ENCODE measurements around the gene HCLS1.
"Not testable (repeated sequence)": the region's sequence is repeated elsewhere in the genome, so short reads cannot be mapped to it uniquely, and the experiment has no call there.

HCLS1 gene, protein sequence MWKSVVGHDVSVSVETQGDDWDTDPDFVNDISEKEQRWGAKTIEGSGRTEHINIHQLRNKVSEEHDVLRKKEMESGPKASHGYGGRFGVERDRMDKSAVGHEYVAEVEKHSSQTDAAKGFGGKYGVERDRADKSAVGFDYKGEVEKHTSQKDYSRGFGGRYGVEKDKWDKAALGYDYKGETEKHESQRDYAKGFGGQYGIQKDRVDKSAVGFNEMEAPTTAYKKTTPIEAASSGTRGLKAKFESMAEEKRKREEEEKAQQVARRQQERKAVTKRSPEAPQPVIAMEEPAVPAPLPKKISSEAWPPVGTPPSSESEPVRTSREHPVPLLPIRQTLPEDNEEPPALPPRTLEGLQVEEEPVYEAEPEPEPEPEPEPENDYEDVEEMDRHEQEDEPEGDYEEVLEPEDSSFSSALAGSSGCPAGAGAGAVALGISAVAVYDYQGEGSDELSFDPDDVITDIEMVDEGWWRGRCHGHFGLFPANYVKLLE
- 385 to 435 (median 401) reads per million in 9 experiments for total RNA-seq

DNA sequence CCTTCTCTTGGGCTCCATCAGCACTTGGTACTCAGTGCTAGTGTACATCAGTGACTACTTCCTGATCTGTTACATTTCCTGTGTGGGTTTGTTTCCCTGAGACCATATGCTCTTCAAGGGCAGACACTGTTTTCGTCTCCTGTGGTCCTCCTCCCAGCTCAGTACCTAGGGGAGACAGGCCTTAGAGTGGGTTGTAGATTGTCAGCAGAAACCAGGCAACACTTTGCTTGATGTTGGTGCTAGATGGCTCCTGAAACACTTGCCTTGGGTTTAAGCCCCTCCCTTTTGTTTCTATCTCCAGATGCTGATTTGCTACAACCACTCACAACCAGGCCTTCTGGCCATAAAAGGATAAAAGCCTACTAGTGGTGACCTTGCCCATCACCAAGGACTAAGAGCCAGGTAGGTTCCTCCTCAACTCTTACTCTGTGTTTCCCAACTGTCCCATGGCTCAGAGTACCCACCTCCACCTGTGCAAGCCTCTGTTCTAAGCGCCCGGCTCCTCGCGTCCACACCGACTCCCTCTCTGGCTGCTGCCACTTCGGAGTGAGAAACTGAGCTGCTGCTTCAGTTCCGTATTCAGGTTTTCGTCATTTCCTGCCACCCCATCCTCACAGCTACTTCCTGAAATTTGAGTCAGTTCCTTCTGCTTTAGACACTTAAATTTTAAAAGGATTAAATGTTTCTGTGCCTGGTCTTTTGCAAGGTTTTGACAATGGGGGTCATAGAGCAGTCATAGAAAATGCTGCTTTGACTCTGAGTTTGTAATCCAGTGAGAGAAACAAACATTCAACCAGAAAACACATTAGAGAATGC lies at the start of gene HCLS1:
TSS of gene HCLS1 (minus strand) at position 548 of the 816 bp plus-strand sequence. CDS start 2,556 bp downstream, outside the sequence.
- peaks cover 49 to 56% of the 10 kb centered on the region in 2 donors for H3K4me1 Mint-ChIP-seq (ENCODE audit: low read depth in 2 of 2)
- peaks cover 0 to 3% of the 10 kb centered on the region in 2 donors for H3K9me3 Mint-ChIP-seq
- peak; percentile 59 to 76 (median 63) for DNase-seq
- peak; percentile 81 for ATAC-seq (replicated peaks)
- peak within 1 kb of the TSS; percentile 87 to 88 for H3K4me3 Mint-ChIP-seq
- peaks cover 48% of the 10 kb centered on the region for H3K36me3 Mint-ChIP-seq (ENCODE audit: insufficient read depth)
- no peaks in the 10 kb centered on the region for H3K27me3 Mint-ChIP-seq
- H3K27ac Mint-ChIP-seq: peak within 1 kb of the TSS; percentile 98 to 99

DNA sequence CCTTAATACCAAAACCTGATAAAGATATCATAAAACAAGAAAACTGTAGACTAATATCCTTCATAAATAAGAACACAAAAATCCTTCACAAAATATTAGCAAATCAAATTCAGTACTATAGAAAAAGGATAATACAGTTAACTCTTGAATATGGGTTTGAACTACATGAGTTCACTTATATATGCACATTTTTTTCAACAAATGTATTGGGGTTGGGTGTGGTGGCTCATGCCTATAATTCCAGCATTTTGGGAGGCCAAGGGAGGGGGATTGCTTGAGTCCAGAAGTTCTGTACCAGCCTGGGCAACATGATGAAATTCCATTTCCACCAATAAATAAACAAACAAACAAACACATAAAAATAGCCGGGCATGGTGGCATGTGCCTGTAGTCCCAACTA lies 49.6 kb upstream of the HCLS1 start:
- ATAC-seq (replicated peaks): no peak

DNA sequence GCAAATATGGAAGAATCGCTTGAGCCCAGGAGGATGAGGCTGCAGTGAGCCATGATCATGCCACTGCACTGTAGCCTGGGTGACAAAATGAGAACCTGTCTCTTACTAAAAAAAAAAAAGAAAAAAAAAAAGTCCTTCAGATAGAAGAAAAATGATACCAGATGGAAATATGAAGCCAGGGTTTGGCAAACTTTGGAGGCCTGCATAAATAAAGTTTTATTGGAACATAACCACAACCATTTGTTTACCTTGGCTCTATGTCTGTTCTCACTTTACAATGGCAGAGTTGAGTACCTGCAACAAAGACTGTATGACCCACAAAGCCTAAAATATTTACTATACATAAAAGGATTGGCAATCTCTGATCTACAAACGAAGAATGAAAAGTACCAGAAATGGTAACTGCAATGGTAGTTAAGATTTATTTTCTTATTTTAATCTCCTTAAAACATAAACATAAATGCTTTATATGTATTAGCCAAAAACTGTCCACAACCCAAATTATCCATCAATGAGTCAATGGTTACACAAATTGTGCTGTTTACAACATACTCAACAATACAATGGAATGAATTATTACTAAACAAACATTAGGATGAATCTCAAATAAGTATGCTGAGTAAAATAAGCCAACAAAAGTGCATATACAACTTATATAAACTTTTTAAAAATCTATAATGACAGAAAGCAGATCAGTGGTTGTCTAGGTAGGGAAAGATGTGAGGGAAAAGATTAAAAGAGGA lies 47.0 kb upstream of the HCLS1 start:
- Mint-ChIP-seq H3K4me1 (ENCODE audit: low read depth in 2 of 2) (peaks cover 0 to 19% of the 10 kb centered on the region in 2 donors), H3K27me3 (no peaks in the 10 kb centered on the region), H3K27ac (no peak overlapping the region)

More for the DNA sequence above, 49.6 kb upstream of the HCLS1 start:
- Mint-ChIP-seq H3K4me1 (ENCODE audit: low read depth in 2 of 2) (peaks cover 0 to 13% of the 10 kb centered on the region in 2 donors), H3K36me3 (ENCODE audit: insufficient read depth) (peaks cover 36% of the 10 kb centered on the region), H3K27ac (no peak overlapping the region), H3K9me3 (no peaks in the 10 kb centered on the region), H3K4me3 (no peak overlapping the region), H3K27me3 (no peaks in the 10 kb centered on the region)
- DNase-seq: no peak

DNA sequence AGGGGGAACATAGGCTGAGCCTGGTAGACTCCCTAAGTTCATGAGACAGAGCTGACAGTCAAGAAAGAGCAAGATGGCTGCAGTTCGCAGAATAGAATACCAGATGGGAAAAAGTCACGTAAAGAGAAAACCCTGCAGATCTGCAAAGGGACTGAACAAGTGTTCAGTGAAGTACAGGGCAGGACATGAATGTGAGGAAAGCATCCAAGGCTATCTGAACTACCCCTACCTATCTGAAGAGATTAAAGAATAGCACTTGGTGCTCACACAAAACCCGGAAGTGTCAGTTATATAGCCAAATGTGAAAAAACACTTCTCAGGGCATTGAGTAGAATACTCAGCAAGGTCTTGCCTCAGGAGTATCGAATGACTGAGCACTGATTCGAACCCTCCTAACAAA lies 44.8 kb upstream of the HCLS1 start:
- Mint-ChIP-seq H3K27ac (no peak overlapping the region), H3K9me3 (no peaks in the 10 kb centered on the region), H3K4me1 (ENCODE audit: low read depth in 2 of 2) (peaks cover 0 to 19% of the 10 kb centered on the region in 2 donors), H3K4me3 (no peak overlapping the region), H3K36me3 (ENCODE audit: insufficient read depth) (peaks cover 28% of the 10 kb centered on the region), H3K27me3 (no peaks in the 10 kb centered on the region)
- ATAC-seq (replicated peaks) (no peak), DNase-seq (no peak)

More for the DNA sequence above, 47.0 kb upstream of the HCLS1 start:
- DNase-seq (no peak), ATAC-seq (replicated peaks) (no peak)
- Mint-ChIP-seq H3K4me3 (no peak overlapping the region), H3K36me3 (ENCODE audit: insufficient read depth) (peaks cover 24% of the 10 kb centered on the region), H3K9me3 (no peaks in the 10 kb centered on the region)

DNA sequence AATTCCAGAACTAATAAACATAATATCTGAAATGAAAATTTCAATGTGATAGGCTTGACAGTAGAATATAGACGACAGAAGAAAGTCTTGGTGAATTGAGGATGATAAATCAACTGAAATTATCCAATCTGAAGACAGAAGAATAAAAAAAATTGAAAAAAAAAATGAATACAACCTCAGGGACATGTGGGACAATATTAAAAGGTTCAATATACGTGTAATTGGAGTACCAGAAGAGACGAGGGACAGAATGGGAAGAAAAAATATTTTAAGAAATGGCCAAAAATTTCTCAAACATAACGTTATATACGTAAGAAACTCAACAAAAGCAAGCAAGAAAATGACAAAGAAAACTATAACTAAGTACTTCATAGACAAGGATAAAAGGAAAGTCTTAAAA lies 43.3 kb upstream of the HCLS1 start:
- Mint-ChIP-seq H3K36me3 (ENCODE audit: insufficient read depth) (peaks cover 38% of the 10 kb centered on the region), H3K4me3 (no peak overlapping the region), H3K27ac (peak overlapping the region in 1 of 2 donors; percentile 62), H3K4me1 (ENCODE audit: low read depth in 2 of 2) (peaks cover 0 to 14% of the 10 kb centered on the region in 2 donors), H3K9me3 (no peaks in the 10 kb centered on the region), H3K27me3 (no peaks in the 10 kb centered on the region)
- ATAC-seq (replicated peaks) (no peak), DNase-seq (no peak)

DNA sequence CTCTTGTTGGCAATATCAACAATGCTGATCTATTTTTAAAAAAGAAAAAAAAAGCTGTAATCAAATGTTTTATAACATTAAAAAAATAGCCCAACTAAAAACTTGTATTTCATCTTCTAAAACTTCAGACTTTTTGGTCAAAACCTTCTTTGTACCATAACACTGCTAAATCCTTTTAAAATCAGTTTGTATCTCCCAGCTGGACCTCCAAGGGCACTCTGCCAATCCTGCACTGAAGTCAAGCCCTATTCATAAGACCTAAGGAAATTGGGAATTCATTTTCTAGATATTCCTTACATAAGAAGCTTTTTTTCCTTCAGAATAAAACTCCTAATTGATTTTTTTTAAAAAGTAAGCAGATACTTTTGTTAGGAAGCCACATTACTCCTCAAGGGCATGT lies 38.2 kb upstream of the HCLS1 start:
- H3K36me3 Mint-ChIP-seq (ENCODE audit: insufficient read depth): peaks cover 25% of the 10 kb centered on the region
- H3K4me1 Mint-ChIP-seq (ENCODE audit: low read depth in 2 of 2): peaks cover 0 to 2% of the 10 kb centered on the region in 2 donors
- no peaks in the 10 kb centered on the region for H3K27me3 Mint-ChIP-seq
- no peaks in the 10 kb centered on the region for H3K9me3 Mint-ChIP-seq
- no peak for ATAC-seq (replicated peaks)
- H3K27ac Mint-ChIP-seq: no peak overlapping the region
- no peak for DNase-seq
- no peak overlapping the region for H3K4me3 Mint-ChIP-seq

DNA sequence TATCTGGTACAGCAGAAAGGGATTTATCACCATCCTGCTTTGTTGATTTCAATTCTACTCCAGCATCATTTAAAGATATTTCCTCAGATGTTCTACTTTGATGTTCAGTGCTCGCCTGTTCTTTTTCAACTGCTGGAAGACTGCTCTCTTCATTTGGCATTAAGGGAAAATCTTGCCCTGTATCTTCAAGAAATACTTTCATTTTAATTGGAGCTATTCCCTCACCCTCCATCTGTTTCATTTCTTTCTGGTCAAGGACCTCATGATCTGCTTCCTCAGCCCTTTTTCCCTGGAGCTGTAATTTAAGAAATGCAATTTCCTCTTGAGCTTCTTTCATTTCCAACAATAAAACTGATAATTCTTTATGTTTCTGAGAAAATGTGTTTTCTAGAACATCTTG lies 37.8 kb upstream of the HCLS1 start:
- no peak for DNase-seq
- Mint-ChIP-seq H3K36me3 (ENCODE audit: insufficient read depth) (peaks cover 25% of the 10 kb centered on the region), H3K4me1 (ENCODE audit: low read depth in 2 of 2) (no peaks in the 10 kb centered on the region), H3K27ac (no peak overlapping the region), H3K27me3 (no peaks in the 10 kb centered on the region), H3K9me3 (no peaks in the 10 kb centered on the region), H3K4me3 (no peak overlapping the region)
- ATAC-seq (replicated peaks): no peak

DNA sequence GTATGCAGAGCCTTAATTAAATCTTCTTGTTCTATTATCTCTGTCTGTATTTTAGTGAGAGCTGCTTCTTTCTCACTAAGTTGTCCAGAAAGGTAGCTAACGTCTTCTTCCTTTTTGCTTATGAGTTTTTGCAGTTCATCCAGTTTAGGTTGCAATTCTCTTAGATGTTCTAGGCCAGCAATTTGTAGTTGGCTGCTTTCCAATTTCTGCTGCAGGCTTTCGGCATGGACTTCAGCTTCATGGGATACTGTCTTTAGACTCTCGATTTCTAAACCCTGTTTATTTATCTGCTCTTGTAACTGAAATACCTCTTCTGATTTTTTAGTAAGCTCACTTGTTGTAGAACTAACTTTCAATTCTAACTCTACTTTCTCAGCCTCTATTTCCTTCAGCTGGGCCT lies 35.5 kb upstream of the HCLS1 start:
- ATAC-seq (replicated peaks): no peak
- Mint-ChIP-seq H3K36me3 (ENCODE audit: insufficient read depth) (peaks cover 23% of the 10 kb centered on the region), H3K4me3 (no peak overlapping the region), H3K27me3 (no peaks in the 10 kb centered on the region), H3K27ac (no peak overlapping the region), H3K9me3 (no peaks in the 10 kb centered on the region), H3K4me1 (ENCODE audit: low read depth in 2 of 2) (peaks cover 0 to 5% of the 10 kb centered on the region in 2 donors)
- DNase-seq: no peak

DNA sequence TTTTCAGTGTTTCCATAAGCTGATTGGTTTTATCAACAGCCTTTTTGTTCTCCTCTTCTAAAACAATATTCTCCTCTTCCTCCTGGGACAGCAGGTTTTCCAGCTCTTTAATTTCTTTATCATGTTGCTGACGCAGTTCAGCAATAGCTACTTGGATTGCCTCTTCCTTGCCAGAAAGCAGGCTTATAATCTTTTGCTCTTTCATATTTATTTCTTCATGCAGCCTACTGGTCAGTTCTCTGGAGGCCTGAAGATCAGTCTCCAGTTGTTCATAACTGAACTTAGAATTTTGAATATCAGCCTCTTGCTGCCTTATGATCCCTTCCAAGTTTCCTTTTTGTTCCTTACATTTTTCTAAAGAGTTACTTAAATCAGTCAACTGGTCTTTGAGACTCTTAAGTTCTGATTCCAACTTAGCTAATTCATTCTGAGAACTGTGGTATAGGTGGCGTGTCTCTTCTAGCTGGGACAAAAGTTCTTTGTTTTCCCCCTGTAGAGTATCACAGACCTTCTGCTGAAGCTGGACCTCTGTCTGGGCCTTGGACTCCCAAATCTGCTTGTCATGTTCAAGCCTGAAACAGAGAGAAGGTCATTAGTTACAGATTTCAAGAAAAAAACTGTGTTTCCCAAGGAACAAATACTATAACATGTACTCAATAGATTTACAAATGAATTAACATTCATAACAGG lies 31.5 kb upstream of the HCLS1 start:
- no peak for DNase-seq
- Mint-ChIP-seq H3K4me1 (ENCODE audit: low read depth in 2 of 2) (peaks cover 0 to 6% of the 10 kb centered on the region in 2 donors), H3K36me3 (ENCODE audit: insufficient read depth) (peaks cover 2% of the 10 kb centered on the region), H3K27ac (no peak overlapping the region), H3K9me3 (no peaks in the 10 kb centered on the region), H3K4me3 (no peak overlapping the region), H3K27me3 (no peaks in the 10 kb centered on the region)
- no peak for ATAC-seq (replicated peaks)

DNA sequence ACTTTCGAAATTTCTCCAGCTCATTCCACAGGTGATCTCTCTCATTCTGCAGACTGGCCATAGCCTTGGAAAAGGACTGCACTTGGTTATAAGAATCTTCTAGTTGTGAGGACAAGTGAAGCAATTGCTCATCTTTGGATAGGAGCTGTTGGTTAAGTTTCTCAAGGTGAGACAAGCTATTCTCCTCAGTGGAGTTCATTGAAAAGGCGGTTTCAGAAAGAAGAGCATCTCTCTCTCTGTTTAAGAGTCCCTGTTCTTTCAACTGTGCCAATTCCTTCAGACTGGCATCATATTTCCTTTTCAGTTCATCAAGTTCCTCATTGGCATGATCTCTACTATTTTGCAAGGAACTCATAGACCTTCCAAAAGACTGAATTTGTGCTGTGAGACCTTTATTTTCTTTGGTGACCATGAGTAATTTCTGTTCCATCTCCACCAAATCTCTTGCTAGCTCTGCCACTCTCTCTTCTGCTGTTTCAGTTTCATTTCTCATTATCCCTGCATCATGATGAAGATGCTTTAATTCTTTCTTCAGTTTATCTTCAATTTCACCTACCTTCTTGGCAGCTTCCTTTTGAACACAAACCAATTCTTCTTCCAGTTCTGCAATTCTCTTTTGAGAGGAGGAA lies 30.2 kb upstream of the HCLS1 start:
- Mint-ChIP-seq H3K4me3 (no peak overlapping the region), H3K4me1 (ENCODE audit: low read depth in 2 of 2) (peaks cover 0 to 6% of the 10 kb centered on the region in 2 donors), H3K27me3 (no peaks in the 10 kb centered on the region), H3K36me3 (ENCODE audit: insufficient read depth) (peaks cover 5% of the 10 kb centered on the region), H3K9me3 (no peaks in the 10 kb centered on the region), H3K27ac (peak overlapping the region in 1 of 2 donors; percentile 1)
- no peak for DNase-seq
- ATAC-seq (replicated peaks): no peak

DNA sequence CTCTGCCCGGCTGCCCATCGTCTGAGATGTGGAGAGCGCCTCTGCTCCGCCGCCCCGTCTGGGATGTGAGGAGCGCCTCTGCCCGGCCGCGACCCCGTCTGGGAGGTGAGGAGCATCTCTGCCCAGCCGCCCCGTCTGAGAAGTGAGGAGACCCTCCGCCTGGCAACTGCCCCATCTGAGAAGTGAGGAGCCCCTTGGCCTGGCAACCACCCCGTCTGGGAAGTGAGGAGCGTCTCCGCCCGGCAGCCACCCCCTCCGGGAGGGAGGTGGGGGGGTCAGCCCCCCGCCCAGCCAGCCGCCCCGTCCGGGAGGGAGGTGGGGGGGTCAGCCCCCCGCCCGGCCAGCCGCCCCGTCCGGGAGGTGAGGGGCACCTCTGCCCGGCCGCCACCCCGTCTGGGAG lies 28.0 kb upstream of the HCLS1 start:
- not testable (repeated sequence) for ATAC-seq (replicated peaks); H3K4me1 Mint-ChIP-seq (ENCODE audit: low read depth in 2 of 2); H3K27me3 Mint-ChIP-seq; H3K27ac Mint-ChIP-seq; H3K9me3 Mint-ChIP-seq; H3K4me3 Mint-ChIP-seq; DNase-seq
- H3K36me3 Mint-ChIP-seq (ENCODE audit: insufficient read depth): peaks cover 15% of the 10 kb centered on the region

DNA sequence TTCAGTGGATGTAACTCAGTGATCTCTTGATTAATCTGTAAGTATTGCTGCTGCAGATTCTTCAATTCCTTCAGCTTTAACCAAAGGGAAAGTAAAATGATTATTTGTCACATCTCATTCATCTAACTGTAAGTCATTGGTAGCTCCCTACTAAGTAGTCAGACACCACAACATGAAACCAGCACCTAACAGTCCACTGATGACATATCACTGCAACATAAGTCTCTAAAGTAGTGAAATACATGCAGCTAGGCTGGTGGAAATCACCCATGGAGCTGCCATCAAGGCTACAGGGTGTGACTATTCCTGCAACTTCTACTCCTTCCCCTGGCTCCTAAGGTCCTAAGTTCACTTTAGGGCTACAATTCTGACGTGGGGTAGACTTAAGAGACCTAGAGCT lies 21.1 kb upstream of the HCLS1 start:
- Mint-ChIP-seq H3K36me3 (ENCODE audit: insufficient read depth) (peaks cover 53% of the 10 kb centered on the region), H3K27me3 (no peaks in the 10 kb centered on the region), H3K4me3 (no peak overlapping the region), H3K27ac (no peak overlapping the region), H3K4me1 (ENCODE audit: low read depth in 2 of 2) (no peaks in the 10 kb centered on the region), H3K9me3 (peaks cover 2 to 8% of the 10 kb centered on the region in 2 donors)
- DNase-seq: no peak
- ATAC-seq (replicated peaks): no peak
